Breast epithelium (tissue), 3 donors: ENCODE results near the gene SDK1.

Experiments used
- POLR2A ChIP-seq: fragments of 450-650 bp; IDR thresholded peaks from one replicate; pipeline ENCODE4 v1.6.1; 2016; ENCODE audit warnings: antibody characterized with exemption, mild to moderate bottlenecking, moderate library complexity
- POLR2AphosphoS5 ChIP-seq, 3 donors: sonication (generic); formaldehyde crosslinking; IDR thresholded peaks; one replicate each; pipeline ENCODE4 v1.6.1; 2017; ENCODE audit warnings: antibody characterized with exemption in 3 of 3
- TF ChIP-seq, protein P1 (sequence below), 3 donors: fragments of 450-650 bp; IDR thresholded peaks; one replicate each; pipeline ENCODE4 v1.5.1; 2016 to 2017; ENCODE audit warnings: antibody characterized with exemption in 3 of 3, mild to moderate bottlenecking in 3 of 3, moderate library complexity in 3 of 3

DNA sequence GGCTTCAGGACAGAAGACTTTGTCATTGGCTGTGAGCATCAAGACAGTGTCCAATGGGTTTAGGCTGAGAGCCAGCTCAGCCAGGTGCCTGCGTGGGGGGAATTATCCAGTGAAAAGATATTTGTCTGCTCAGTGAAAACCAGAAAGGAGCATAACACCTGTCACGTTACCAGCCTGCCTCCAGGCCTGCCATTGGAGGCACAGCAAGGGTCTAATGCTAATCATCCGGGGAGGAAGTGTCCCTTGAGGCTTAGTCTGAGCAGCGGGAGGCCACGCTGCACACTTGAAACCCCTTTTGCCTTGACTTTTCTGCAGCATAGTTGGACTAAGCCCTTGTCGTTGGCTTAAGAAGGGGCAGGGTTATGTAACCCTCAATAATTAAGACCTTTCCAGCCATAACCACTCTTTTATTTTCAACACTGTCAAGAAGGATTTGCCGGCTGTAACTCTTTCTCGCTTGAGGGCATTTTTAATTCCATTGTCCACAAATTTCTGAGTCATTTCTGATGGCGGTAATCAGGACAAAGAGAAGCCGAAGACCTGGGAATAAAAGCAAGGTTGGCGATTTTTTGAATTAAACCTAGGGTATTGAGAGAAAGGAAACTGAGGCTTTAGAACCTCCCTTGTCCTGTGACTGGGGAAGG is 741.5 kb downstream of the SDK1 start:
- TF ChIP-seq, protein P1, sequence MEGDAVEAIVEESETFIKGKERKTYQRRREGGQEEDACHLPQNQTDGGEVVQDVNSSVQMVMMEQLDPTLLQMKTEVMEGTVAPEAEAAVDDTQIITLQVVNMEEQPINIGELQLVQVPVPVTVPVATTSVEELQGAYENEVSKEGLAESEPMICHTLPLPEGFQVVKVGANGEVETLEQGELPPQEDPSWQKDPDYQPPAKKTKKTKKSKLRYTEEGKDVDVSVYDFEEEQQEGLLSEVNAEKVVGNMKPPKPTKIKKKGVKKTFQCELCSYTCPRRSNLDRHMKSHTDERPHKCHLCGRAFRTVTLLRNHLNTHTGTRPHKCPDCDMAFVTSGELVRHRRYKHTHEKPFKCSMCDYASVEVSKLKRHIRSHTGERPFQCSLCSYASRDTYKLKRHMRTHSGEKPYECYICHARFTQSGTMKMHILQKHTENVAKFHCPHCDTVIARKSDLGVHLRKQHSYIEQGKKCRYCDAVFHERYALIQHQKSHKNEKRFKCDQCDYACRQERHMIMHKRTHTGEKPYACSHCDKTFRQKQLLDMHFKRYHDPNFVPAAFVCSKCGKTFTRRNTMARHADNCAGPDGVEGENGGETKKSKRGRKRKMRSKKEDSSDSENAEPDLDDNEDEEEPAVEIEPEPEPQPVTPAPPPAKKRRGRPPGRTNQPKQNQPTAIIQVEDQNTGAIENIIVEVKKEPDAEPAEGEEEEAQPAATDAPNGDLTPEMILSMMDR (IDR thresholded peaks at IDR 0.05), result no peak
- TF ChIP-seq POLR2AphosphoS5 (IDR thresholded peaks at IDR 0.05) (no peak), POLR2A (no peak)
